Measurements from ENCODE around the gene PAIP2.
A peak's percentile ranks its signal among the peaks of the same experiment; 100 is the strongest.

The PAIP2 gene

GRCh38 chr5:139368613-139369012 lies 27.0 kb downstream of the PAIP2 start:
- peak; percentile 11 for TF ChIP-seq CTCF (IDR thresholded peaks at IDR 0.05; ENCODE audit: low read depth, low read length, missing control alignments)
- no peak for DNase-seq (ENCODE audit: extremely low read depth, low read depth)
- H3K4me3 ChIP-seq (replicated peaks; ENCODE audit: low read depth, low read length) = no peak overlapping the region

GRCh38 chr5:139369181-139369580 lies 27.5 kb downstream of the PAIP2 start:
- no peak overlapping the region for H3K4me3 ChIP-seq (replicated peaks; ENCODE audit: low read depth, low read length)
- no peak for TF ChIP-seq CTCF (IDR thresholded peaks at IDR 0.05; ENCODE audit: low read depth, low read length, missing control alignments)
- no peak for DNase-seq (ENCODE audit: extremely low read depth, low read depth)

GRCh38 chr5:139371482-139372435 lies 30.1 kb downstream of the PAIP2 start:
- no peak for DNase-seq (ENCODE audit: extremely low read depth, low read depth)
- TF ChIP-seq CTCF (IDR thresholded peaks at IDR 0.05; ENCODE audit: low read depth, low read length, missing control alignments) = no peak

GRCh38 chr5:139374909-139375308 lies 33.3 kb downstream of the PAIP2 start:
- DNase-seq (ENCODE audit: extremely low read depth, low read depth) = no peak
- no peak overlapping the region for H3K4me3 ChIP-seq (replicated peaks; ENCODE audit: low read depth, low read length)
- no peak for TF ChIP-seq CTCF (IDR thresholded peaks at IDR 0.05; ENCODE audit: low read depth, low read length, missing control alignments)

More at GRCh38 chr5:139371482-139372435, 30.1 kb downstream of the PAIP2 start:
- H3K4me3 ChIP-seq (replicated peaks; ENCODE audit: low read depth, low read length) = no peak overlapping the region

GRCh38 chr5:139376364-139376763 lies 34.7 kb downstream of the PAIP2 start:
- no peak overlapping the region for H3K4me3 ChIP-seq (replicated peaks; ENCODE audit: low read depth, low read length)
- TF ChIP-seq CTCF (IDR thresholded peaks at IDR 0.05; ENCODE audit: low read depth, low read length, missing control alignments) = no peak
- no peak for DNase-seq (ENCODE audit: extremely low read depth, low read depth)

GRCh38 chr5:139377226-139377625 lies 35.6 kb downstream of the PAIP2 start:
- no peak for TF ChIP-seq CTCF (IDR thresholded peaks at IDR 0.05; ENCODE audit: low read depth, low read length, missing control alignments)
- DNase-seq (ENCODE audit: extremely low read depth, low read depth) = no peak
- no peak overlapping the region for H3K4me3 ChIP-seq (replicated peaks; ENCODE audit: low read depth, low read length)

All from HFF-Myc (cell line).